ENCODE data around the gene CHPT1. TPM values are rescaled to one million over a fixed set of nuclear protein-coding genes. Genes with fewer than 3 reads are reported as not detected.

Gene CHPT1
- total and polyA plus RNA-seq, 9 of the 15 experiments (the other 6 are each of a cell fraction or from before 2014, with no cell fraction given), result 15.3 to 210 (median 91.9) TPM

DNA sequence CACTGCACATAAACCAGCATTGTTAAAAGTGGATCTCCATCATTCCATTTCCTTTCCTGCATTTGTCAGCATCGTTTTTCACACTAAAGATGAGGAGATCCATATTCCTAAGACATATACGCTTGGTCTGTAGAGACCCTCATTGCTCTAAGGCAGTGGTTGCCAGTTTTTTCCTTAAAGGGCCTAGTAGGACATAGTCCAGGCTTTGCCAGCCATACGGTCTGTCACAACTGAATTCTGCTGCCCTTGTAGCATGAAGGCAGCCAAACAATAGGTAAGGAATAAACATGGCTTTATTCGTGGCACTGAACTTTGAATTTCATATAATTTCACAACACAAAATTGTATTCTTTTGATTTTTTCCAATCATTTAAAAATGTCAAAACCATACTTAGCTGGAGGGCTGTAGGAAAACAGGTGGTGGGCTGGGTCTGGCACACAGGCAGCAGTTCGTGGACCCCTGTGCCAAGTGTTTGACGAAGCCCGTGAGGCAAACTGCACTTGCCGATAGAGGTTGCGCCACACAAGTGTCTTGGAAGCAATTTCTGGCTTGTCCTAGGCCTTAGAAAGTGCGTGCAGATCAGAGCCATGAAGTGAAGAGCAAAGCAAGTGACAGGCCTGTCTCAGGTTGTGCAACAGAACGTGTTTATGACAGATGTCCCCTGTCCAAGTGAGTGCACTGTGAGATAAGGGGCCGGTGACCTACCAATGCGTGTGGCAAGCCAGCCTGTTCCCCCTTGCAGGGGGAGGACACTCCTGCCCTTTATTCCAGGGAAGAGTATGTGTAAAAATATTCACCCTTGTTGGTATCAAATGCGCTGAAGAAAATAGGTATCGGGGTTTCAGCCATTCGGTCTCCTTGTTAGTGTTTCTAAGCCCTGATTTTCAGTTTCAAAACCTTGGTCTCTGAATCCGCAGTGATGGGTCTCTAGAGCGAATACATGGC, 916 bp upstream of the CHPT1 start (continued):
- TF ChIP-seq, protein P1, sequence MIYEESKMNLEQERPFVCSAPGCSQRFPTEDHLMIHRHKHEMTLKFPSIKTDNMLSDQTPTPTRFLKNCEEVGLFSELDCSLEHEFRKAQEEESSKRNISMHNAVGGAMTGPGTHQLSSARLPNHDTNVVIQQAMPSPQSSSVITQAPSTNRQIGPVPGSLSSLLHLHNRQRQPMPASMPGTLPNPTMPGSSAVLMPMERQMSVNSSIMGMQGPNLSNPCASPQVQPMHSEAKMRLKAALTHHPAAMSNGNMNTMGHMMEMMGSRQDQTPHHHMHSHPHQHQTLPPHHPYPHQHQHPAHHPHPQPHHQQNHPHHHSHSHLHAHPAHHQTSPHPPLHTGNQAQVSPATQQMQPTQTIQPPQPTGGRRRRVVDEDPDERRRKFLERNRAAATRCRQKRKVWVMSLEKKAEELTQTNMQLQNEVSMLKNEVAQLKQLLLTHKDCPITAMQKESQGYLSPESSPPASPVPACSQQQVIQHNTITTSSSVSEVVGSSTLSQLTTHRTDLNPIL (CRISPR knock-in tag; IDR thresholded peaks at IDR 0.05), result no peak
- TF ChIP-seq, protein P2, sequence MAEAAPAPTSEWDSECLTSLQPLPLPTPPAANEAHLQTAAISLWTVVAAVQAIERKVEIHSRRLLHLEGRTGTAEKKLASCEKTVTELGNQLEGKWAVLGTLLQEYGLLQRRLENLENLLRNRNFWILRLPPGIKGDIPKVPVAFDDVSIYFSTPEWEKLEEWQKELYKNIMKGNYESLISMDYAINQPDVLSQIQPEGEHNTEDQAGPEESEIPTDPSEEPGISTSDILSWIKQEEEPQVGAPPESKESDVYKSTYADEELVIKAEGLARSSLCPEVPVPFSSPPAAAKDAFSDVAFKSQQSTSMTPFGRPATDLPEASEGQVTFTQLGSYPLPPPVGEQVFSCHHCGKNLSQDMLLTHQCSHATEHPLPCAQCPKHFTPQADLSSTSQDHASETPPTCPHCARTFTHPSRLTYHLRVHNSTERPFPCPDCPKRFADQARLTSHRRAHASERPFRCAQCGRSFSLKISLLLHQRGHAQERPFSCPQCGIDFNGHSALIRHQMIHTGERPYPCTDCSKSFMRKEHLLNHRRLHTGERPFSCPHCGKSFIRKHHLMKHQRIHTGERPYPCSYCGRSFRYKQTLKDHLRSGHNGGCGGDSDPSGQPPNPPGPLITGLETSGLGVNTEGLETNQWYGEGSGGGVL (CRISPR knock-in tag; IDR thresholded peaks at IDR 0.05), result no peak
- no peak for TF ChIP-seq ZNF436 (CRISPR knock-in tag; IDR thresholded peaks at IDR 0.05)
- TF ChIP-seq, protein P3, sequence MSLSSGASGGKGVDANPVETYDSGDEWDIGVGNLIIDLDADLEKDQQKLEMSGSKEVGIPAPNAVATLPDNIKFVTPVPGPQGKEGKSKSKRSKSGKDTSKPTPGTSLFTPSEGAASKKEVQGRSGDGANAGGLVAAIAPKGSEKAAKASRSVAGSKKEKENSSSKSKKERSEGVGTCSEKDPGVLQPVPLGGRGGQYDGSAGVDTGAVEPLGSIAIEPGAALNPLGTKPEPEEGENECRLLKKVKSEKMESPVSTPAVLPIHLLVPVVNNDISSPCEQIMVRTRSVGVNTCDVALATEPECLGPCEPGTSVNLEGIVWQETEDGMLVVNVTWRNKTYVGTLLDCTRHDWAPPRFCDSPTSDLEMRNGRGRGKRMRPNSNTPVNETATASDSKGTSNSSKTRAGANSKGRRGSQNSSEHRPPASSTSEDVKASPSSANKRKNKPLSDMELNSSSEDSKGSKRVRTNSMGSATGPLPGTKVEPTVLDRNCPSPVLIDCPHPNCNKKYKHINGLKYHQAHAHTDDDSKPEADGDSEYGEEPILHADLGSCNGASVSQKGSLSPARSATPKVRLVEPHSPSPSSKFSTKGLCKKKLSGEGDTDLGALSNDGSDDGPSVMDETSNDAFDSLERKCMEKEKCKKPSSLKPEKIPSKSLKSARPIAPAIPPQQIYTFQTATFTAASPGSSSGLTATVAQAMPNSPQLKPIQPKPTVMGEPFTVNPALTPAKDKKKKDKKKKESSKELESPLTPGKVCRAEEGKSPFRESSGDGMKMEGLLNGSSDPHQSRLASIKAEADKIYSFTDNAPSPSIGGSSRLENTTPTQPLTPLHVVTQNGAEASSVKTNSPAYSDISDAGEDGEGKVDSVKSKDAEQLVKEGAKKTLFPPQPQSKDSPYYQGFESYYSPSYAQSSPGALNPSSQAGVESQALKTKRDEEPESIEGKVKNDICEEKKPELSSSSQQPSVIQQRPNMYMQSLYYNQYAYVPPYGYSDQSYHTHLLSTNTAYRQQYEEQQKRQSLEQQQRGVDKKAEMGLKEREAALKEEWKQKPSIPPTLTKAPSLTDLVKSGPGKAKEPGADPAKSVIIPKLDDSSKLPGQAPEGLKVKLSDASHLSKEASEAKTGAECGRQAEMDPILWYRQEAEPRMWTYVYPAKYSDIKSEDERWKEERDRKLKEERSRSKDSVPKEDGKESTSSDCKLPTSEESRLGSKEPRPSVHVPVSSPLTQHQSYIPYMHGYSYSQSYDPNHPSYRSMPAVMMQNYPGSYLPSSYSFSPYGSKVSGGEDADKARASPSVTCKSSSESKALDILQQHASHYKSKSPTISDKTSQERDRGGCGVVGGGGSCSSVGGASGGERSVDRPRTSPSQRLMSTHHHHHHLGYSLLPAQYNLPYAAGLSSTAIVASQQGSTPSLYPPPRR (CRISPR knock-in tag; IDR thresholded peaks at IDR 0.05; ENCODE audit: borderline replicate concordance), result no peak
- no peak for TF ChIP-seq RAD21 (CRISPR knock-in tag; conservative IDR thresholded peaks at IDR 0.05 in 1 of 2, IDR thresholded peaks at IDR 0.05 in 1 of 2)
- no peak for TF ChIP-seq ZNF586 (CRISPR knock-in tag; conservative IDR thresholded peaks at IDR 0.05)
- TF ChIP-seq ZFP1 (CRISPR knock-in tag; IDR thresholded peaks at IDR 0.05), result no peak
- TF ChIP-seq, protein P4, sequence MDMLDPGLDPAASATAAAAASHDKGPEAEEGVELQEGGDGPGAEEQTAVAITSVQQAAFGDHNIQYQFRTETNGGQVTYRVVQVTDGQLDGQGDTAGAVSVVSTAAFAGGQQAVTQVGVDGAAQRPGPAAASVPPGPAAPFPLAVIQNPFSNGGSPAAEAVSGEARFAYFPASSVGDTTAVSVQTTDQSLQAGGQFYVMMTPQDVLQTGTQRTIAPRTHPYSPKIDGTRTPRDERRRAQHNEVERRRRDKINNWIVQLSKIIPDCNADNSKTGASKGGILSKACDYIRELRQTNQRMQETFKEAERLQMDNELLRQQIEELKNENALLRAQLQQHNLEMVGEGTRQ (CRISPR knock-in tag; IDR thresholded peaks at IDR 0.05), result no peak
- TF ChIP-seq, protein P5, sequence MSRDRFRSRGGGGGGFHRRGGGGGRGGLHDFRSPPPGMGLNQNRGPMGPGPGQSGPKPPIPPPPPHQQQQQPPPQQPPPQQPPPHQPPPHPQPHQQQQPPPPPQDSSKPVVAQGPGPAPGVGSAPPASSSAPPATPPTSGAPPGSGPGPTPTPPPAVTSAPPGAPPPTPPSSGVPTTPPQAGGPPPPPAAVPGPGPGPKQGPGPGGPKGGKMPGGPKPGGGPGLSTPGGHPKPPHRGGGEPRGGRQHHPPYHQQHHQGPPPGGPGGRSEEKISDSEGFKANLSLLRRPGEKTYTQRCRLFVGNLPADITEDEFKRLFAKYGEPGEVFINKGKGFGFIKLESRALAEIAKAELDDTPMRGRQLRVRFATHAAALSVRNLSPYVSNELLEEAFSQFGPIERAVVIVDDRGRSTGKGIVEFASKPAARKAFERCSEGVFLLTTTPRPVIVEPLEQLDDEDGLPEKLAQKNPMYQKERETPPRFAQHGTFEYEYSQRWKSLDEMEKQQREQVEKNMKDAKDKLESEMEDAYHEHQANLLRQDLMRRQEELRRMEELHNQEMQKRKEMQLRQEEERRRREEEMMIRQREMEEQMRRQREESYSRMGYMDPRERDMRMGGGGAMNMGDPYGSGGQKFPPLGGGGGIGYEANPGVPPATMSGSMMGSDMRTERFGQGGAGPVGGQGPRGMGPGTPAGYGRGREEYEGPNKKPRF (IDR thresholded peaks at IDR 0.05; ENCODE audit: low read depth, low read length), result no peak
- TF ChIP-seq, protein P6, sequence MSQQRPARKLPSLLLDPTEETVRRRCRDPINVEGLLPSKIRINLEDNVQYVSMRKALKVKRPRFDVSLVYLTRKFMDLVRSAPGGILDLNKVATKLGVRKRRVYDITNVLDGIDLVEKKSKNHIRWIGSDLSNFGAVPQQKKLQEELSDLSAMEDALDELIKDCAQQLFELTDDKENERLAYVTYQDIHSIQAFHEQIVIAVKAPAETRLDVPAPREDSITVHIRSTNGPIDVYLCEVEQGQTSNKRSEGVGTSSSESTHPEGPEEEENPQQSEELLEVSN (IDR thresholded peaks at IDR 0.05; ENCODE audit: borderline replicate concordance in 1 of 2, extremely low read depth in 1 of 2, insufficient read depth in 1 of 2, insufficient read length in 1 of 2, low read depth in 1 of 2, low read length in 1 of 2, poor library complexity in 1 of 2, severe bottlenecking in 1 of 2), result peak in 1 of 2 experiments; percentile 32
- TF ChIP-seq ZNF239 (CRISPR knock-in tag; IDR thresholded peaks at IDR 0.05), result 0 out of 2 replicates have a peak, but pooled peaks have one; percentile 6

Data from K562 (cell line).